GM12878 (cell line): Measurements from ENCODE around the gene TCF25. TPM values are rescaled to one million over a fixed set of nuclear protein-coding genes. Genes with fewer than 3 reads are reported as not detected.

Experiments
- ATAC-seq: fragments of 200-7000 bp; cut with Tn5 transposase; 3 replicates; pipeline ENCODE4 v1.9.1; 2020; ENCODE audit warnings: mild to moderate bottlenecking, moderate library complexity
- BruUV-seq: library from RNA; stranded (reverse); fragments of 400-500 nt; replicated peaks from 2 replicates; lab custom pipeline; 2021; lab: Mats Ljungman, UMichigan
- CTCF ChIA-PET: fragments of 300-600 bp; sonication (Branson Sonifier 250); formaldehyde crosslinking; extraction: SDS; loops from one replicate; lab custom pipeline; 2021; ENCODE audit warnings: inconsistent platforms; lab: Yijun Ruan, JAX
- POLR2A ChIA-PET: fragments of 350-600 bp; formaldehyde crosslinking; extraction: SDS; loops from one replicate; lab custom pipeline; 2021; ENCODE audit warnings: inconsistent platforms; lab: Charles Lee
- RAD21 ChIA-PET: fragments of 300-600 bp; sonication (Branson Sonifier 250); formaldehyde crosslinking; loops from one replicate; lab custom pipeline; 2023; ENCODE audit warnings: antibody characterized with exemption; ENCODE audit not compliant: unreplicated experiment; lab: Charles Lee
- SMC1A ChIA-PET: fragments of 300-600 bp; sonication (Branson Sonifier 250); formaldehyde crosslinking; loops from one replicate; lab custom pipeline; 2023; ENCODE audit not compliant: unreplicated experiment, uncharacterized antibody; lab: Charles Lee
- DNase-seq: peaks from one replicate; pipeline ENCODE4 v3.0.0-alpha.2; 2011; ENCODE audit warnings: low read depth, low spot score
- FAIRE-seq: peaks from 3 replicates; lab custom pipeline; 2011; peaks lifted over from hg19 to GRCh38; lab: Jason Lieb, UNC
- H2AFZ ChIP-seq: 2 replicates; pipeline ENCODE4 v1.6.0; 2011; ENCODE audit warnings: low read depth, low read length, control low read depth; ENCODE audit not compliant: control insufficient read depth
- H3K27ac ChIP-seq: 2 replicates; pipeline ENCODE4 v1.5.1; 2011; ENCODE audit warnings: control low read depth; ENCODE audit not compliant: control insufficient read depth, insufficient read depth
- H3K27me3 ChIP-seq, 2 experiments: replicated peaks in 1 of 2; 2 replicates each; pipeline versions ENCODE4 v1.6.0 to v1.6.1; 2011; ENCODE audit warnings: low read length in 1 of 2; ENCODE audit not compliant: control insufficient read depth in 2 of 2, insufficient read depth in 2 of 2
- H3K36me3 ChIP-seq, 2 experiments: 2 replicates each; pipeline ENCODE4 v1.5.1; 2011; ENCODE audit warnings: low read length in 1 of 2; ENCODE audit not compliant: control insufficient read depth in 2 of 2, insufficient read depth in 2 of 2
- H3K4me1 ChIP-seq: 2 replicates; pipeline ENCODE4 v1.6.1; 2011; ENCODE audit warnings: mild to moderate bottlenecking, low read length, moderate library complexity, mixed read lengths; ENCODE audit not compliant: control insufficient read depth, insufficient read depth
- H3K4me2 ChIP-seq: 2 replicates; pipeline ENCODE4 v1.6.0; 2011; ENCODE audit warnings: control low read depth; ENCODE audit not compliant: control insufficient read depth, insufficient read depth
- H3K4me3 ChIP-seq: fragments of 200-600 bp; sonication (generic); 2 replicates; pipeline ENCODE4 v1.5.1; 2016
- H3K79me2 ChIP-seq: 2 replicates; pipeline ENCODE4 v1.6.0; 2011; ENCODE audit warnings: low read length; ENCODE audit not compliant: control insufficient read depth, insufficient read depth
- H3K9ac ChIP-seq: 2 replicates; pipeline ENCODE4 v1.8.0; 2011; ENCODE audit warnings: low read length, control low read depth, mixed read lengths; ENCODE audit not compliant: control insufficient read depth, insufficient read depth
- H3K9me3 ChIP-seq: replicated peaks from 3 replicates; pipeline ENCODE4 v1.5.1; 2011; ENCODE audit warnings: mild to moderate bottlenecking, low read length; ENCODE audit not compliant: control insufficient read depth, insufficient read depth
- H4K20me1 ChIP-seq: 2 replicates; pipeline ENCODE4 v1.6.0; 2011; ENCODE audit not compliant: control insufficient read depth, insufficient read depth
- EED ChIP-seq: sonication (generic); IDR thresholded peaks from 2 replicates; pipeline ENCODE4 v1.6.1; 2016; ENCODE audit warnings: antibody characterized with exemption, low read depth
- EZH2 ChIP-seq: IDR thresholded peaks from 2 replicates; pipeline ENCODE4 v1.6.1; 2012; ENCODE audit warnings: low read depth, mild to moderate bottlenecking, control low read depth, inconsistent platforms, low read length, borderline replicate concordance; ENCODE audit not compliant: control insufficient read depth
- HCFC1 ChIP-seq: fragments of 150-350 bp; IDR thresholded peaks from 2 replicates; pipeline ENCODE4 v1.6.1; 2014; ENCODE audit warnings: low read length
- MEF2B ChIP-seq: fragments of 450-650 bp; IDR thresholded peaks from 2 replicates; pipeline ENCODE4 v1.6.1; 2018; ENCODE audit warnings: mild to moderate bottlenecking, moderate library complexity; ENCODE audit not compliant: partially characterized antibody, poor library complexity, severe bottlenecking
- MXI1 ChIP-seq: fragments of 150-350 bp; IDR thresholded peaks from 2 replicates; pipeline ENCODE4 v1.6.1; 2011; ENCODE audit warnings: low read depth, mild to moderate bottlenecking, inconsistent platforms, low read length, improper control_type of control experiment
- NFYB ChIP-seq: IDR thresholded peaks from 2 replicates; pipeline ENCODE4 v1.6.1; 2011; ENCODE audit warnings: low read depth, mild to moderate bottlenecking, low read length, improper control_type of control experiment, moderate library complexity; ENCODE audit not compliant: insufficient read depth
- NR2C2 ChIP-seq: IDR thresholded peaks from 2 replicates; pipeline ENCODE4 v1.6.1; 2011; ENCODE audit warnings: borderline replicate concordance, low read depth; ENCODE audit not compliant: control insufficient read depth, insufficient read length
- POLR2A ChIP-seq: IDR thresholded peaks from 2 replicates; pipeline ENCODE4 v1.6.1; 2011; ENCODE audit warnings: low read depth, mild to moderate bottlenecking, low read length
- POLR2AphosphoS2 ChIP-seq: IDR thresholded peaks from 2 replicates; pipeline ENCODE4 v1.6.1; 2011; ENCODE audit warnings: low read depth, mild to moderate bottlenecking, low read length, improper control_type of control experiment, moderate library complexity
- SMAD1 ChIP-seq: fragments of 450-650 bp; IDR thresholded peaks from 2 replicates; pipeline ENCODE4 v1.6.1; 2018; ENCODE audit warnings: mild to moderate bottlenecking, low read depth; ENCODE audit not compliant: partially characterized antibody
- SREBF1 ChIP-seq: IDR thresholded peaks from 2 replicates; pipeline ENCODE4 v1.6.1; 2012; ENCODE audit warnings: mild to moderate bottlenecking, low read length
- WGBS: methylation state at CpG from one replicate; pipeline ENCODE4 v1.1.6; 2016; ENCODE audit warnings: low lambda C conversion rate; ENCODE audit not compliant: insufficient replicate concordance, insufficient coverage; ENCODE audit errors: missing lambda C conversion rate; 5-methylcytosine and 5-hydroxymethylcytosine counted together
- in situ Hi-C: fragments of 300-500 bp; cut with MboI; formaldehyde crosslinking; loops from 9 replicates; pipeline ENCODE4 v1.14.3; 2018; ENCODE audit warnings: mixed read lengths
- intact Hi-C: fragments of 100-400 bp; cut with micrococcal nuclease; formaldehyde crosslinking; loops from one replicate; pipeline ENCODE4 v1.14.2; 2022; ENCODE audit not compliant: unreplicated experiment
- polyA plus RNA-seq, 11 experiments: library from polyadenylated mRNA; depleted of rRNA in 4 of 11; unstranded in 6 of 11; stranded (reverse) in 5 of 11; fragments of >200 nt; fragmentation: Nextera tagmentation in 4 of 11; fragmentation: Illumina TruSeq in 1 of 11; extraction: Ambion mirVana in 4 of 11; extraction: Trizol in 1 of 11; gene quantifications; 1 replicate in 1 of 11; 2 replicates in 10 of 11; pipeline versions ENCODE4 v1.2.1 to v1.2.3, GENCODE V29; 2011 to 2016; ENCODE audit warnings: inconsistent platforms in 2 of 11, missing spikeins in 2 of 11, low read depth in 1 of 11
- total RNA-seq, 4 experiments: library from RNA; depleted of rRNA in 3 of 4; stranded (reverse); fragments of >200 nt in 3 of 4; fragmentation: Illumina TruSeq in 1 of 4; extraction: Trizol in 1 of 4; gene quantifications; 2 replicates each; pipeline versions ENCODE4 v1.2.1 to v1.2.3, GENCODE V29; 2013 to 2021

The TCF25 gene
- total and polyA plus RNA-seq, 10 of the 15 experiments (the other 5 are each of a cell fraction or from before 2014, with no cell fraction given): 8.4 to 130 (median 89.4) TPM

DNA sequence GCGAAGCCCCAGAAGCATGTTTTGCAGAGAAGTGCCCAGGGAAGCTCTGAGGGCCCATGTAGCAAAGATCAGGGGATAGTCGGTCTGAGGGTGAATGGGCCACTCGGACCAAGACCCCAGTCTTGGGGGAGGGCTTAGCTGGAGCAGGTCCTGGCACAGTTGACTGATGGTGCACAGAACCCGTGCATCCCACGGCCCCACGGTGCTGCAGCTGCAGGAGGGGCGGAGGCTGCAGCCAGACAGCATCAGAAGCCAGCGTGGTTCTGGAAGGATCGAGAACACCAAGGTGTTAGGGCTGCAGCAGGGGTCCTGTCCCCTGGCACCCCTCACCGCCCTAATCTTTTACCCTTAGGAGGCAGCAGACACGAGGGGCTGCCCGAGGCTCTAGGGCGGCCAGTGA is 38.8 kb downstream of the TCF25 start:
- no peak overlapping the region for H3K9ac ChIP-seq
- H3K9me3 ChIP-seq: no peaks in the 10 kb centered on the region; the same call in 2 of the 3 replicates
- FAIRE-seq: no peak
- RAD21 ChIA-PET: no interaction called here
- TF ChIP-seq HCFC1: no peak
- TF ChIP-seq SMAD1: no peak
- no peak for TF ChIP-seq POLR2AphosphoS2
- no peak for TF ChIP-seq MXI1
- TF ChIP-seq POLR2A: peak; percentile 42; the same call in 1 of the 2 replicates
- in situ Hi-C loops: no loop called here
- no peak for ATAC-seq
- SMC1A ChIA-PET: no interaction called here
- no peaks in the 10 kb centered on the region for H3K79me2 ChIP-seq
- intact Hi-C loops: loop anchor here (10.0 kb wide), 1 partner anchor 207 kb away; the partner anchor contains the start of gene SPATA2L
- POLR2A ChIA-PET: no interaction called here
- H3K27me3 ChIP-seq: no peaks in the 10 kb centered on the region
- peaks cover 5 to 10% of the 10 kb centered on the region in 2 experiments for H3K36me3 ChIP-seq
- no peak overlapping the region for H3K27ac ChIP-seq
- no TSS peak for BruUV-seq
- CTCF ChIA-PET: no interaction called here
- no peaks in the 10 kb centered on the region; the same call in 1 of the 2 replicates for H4K20me1 ChIP-seq
- no peak overlapping the region for H2AFZ ChIP-seq
- WGBS: 85% methylated on average over 13 of the region's 13 CpGs
- H3K4me1 ChIP-seq: 0 out of 2 replicates have a peak, but pooled peaks cover under 1% of the 10 kb centered on the region
- no peak overlapping the region for H3K4me3 ChIP-seq
- no peak overlapping the region for H3K4me2 ChIP-seq
- no peak for DNase-seq

DNA sequence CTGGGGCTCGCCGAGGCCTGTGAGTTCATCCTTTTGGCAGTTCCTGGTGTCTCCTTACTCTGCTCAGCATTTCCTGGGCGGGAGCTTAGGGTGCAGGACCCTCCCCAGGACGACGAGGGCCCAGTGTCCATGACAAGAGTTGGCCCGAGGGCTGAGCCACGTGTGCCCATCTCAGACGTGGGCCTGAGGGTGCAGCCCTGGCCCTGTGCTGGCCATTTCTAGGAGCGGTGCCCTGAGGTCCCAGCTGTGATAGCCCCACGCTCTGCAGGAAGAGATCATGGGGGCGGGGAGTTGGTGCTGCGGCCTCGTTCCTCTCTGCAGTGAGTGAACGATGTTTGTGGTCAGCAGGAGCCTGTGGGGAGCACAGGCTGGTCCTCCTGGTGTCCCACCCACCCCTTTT is 39.2 kb downstream of the TCF25 start:
- no TSS peak for BruUV-seq
- Histone ChIP-seq H3K4me2 (no peak overlapping the region), H3K4me3 (no peak overlapping the region), H2AFZ (no peak overlapping the region), H3K4me1 (peaks cover 5% of the 10 kb centered on the region), H3K36me3 (peaks cover 5 to 10% of the 10 kb centered on the region in 2 experiments), H3K27ac (no peak overlapping the region), H3K27me3 (no peaks in the 10 kb centered on the region), H3K9ac (no peak overlapping the region), H3K79me2 (no peaks in the 10 kb centered on the region), H4K20me1 (no peaks in the 10 kb centered on the region; the same call in 1 of the 2 replicates), H3K9me3 (no peaks in the 10 kb centered on the region; the same call in 2 of the 3 replicates)
- FAIRE-seq (no peak), ATAC-seq (no peak), DNase-seq (no peak)
- ChIA-PET RAD21 (no interaction called here), SMC1A (no interaction called here), POLR2A (no interaction called here), CTCF (no interaction called here)
- TF ChIP-seq MEF2B (no peak), EED (no peak), SREBF1 (no peak), EZH2 (no peak), NR2C2 (no peak), NFYB (no peak)
- WGBS: 90% methylated on average over 14 of the region's 14 CpGs
- intact Hi-C loops: loop anchor here (10.0 kb wide), 1 partner anchor 208 kb away; the partner anchor contains the start of gene SPATA2L
- in situ Hi-C loops: no loop called here
